Measurements from ENCODE around the gene DLG2.

DNA sequence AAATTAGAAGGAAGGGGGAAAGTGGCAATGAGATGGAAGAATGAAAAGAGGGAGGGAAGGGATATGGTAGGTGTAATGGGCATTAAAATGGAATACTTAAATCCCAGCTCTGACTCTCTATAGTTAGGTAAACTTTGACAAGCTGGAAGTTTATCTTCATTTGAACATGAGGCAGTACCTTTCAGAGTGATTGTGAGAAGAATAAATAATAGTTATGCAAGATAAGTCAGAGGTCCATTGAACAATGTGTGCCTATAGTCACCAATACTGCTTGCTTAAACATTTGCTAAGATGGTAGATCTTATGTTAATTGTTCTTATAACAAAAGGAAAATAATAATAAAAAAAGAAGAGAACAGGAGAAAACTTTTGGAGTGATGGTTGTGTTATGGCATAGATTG, 1795.2 kb downstream of the DLG2 start:
- no peak for TF ChIP-seq EZH2 (IDR thresholded peaks at IDR 0.05; ENCODE audit: borderline replicate concordance, low read length)
- TF ChIP-seq, protein P1, sequence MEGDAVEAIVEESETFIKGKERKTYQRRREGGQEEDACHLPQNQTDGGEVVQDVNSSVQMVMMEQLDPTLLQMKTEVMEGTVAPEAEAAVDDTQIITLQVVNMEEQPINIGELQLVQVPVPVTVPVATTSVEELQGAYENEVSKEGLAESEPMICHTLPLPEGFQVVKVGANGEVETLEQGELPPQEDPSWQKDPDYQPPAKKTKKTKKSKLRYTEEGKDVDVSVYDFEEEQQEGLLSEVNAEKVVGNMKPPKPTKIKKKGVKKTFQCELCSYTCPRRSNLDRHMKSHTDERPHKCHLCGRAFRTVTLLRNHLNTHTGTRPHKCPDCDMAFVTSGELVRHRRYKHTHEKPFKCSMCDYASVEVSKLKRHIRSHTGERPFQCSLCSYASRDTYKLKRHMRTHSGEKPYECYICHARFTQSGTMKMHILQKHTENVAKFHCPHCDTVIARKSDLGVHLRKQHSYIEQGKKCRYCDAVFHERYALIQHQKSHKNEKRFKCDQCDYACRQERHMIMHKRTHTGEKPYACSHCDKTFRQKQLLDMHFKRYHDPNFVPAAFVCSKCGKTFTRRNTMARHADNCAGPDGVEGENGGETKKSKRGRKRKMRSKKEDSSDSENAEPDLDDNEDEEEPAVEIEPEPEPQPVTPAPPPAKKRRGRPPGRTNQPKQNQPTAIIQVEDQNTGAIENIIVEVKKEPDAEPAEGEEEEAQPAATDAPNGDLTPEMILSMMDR (conservative IDR thresholded peaks at IDR 0.05 in 1 of 2, IDR thresholded peaks at IDR 0.05 in 1 of 2; ENCODE audit: extremely low read depth in 1 of 2, insufficient read depth in 1 of 2, low read depth in 1 of 2, low read length in 2 of 2), result no peak
